Measurements from ENCODE around the gene CEACAM18.

CEACAM18 gene

DNA sequence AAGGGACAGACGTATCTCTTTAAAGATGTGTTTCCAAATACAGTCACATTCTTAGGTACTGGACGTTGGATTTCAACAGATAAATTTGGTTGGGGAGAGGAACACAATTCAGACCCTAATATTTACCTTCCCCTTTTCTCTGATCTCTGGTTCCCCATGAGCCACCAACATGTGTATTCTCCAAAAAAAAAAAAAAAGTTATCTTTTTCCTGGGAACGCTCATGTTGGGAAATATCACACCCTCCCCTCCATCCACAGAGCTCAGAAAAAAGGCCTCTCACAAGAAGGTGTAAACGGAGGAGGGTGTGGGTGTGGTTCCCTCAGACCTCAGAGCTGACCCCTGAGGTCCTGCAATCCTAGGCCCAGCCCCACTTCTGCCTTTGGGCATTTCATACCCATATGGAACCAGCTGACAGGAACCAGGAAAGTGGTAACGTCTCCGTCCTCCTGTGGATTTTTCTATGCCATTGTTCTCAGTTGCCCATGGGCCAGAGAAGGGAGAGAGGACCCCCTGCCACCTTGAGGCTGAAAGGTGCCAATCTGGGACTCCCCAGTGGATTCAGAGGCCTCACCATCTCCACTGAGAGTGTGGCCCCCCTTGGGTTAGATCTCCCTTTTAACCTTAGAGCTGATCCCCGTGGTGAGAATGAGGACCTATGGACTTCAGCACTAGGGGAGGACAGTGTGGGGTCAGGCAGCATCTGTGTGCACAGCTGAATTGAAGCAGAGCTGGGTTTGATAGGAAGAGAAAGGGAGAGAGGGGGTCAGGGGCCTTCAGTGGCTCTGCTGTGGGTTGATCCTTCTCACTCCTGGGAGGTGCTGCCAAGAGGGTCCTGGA is 31.7 kb downstream of the CEACAM18 start:
- DNase-seq (ENCODE audit: extremely low read depth, low read depth): no peak
- TF ChIP-seq CTCF (IDR thresholded peaks at IDR 0.05; ENCODE audit: low read depth, low read length): no peak

GRCh38 chr19:51511353-51511752 is 33.0 kb downstream of the CEACAM18 start:
- DNase-seq (ENCODE audit: extremely low read depth, low read depth): no peak
- no peak for TF ChIP-seq CTCF (IDR thresholded peaks at IDR 0.05; ENCODE audit: low read depth, low read length)

DNA sequence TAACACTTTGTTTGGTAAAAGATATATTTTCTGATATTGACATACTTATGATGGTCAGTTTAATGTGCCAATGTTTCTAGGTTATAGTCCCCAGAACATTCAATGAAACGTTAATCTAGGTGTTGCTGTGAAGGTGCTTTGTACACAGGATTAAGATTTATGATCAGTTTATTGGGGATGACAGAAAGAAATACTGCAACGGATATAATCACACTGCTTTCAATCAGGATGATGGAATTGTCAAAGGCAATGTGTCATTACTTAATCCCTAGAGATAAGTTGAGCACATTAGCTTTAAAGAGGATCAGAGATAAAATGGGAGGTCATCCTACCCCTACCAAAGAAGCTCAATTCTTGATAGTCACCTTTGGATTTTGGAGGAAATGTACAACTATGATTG is 35.6 kb downstream of the CEACAM18 start:
- DNase-seq (ENCODE audit: extremely low read depth, low read depth): no peak
- no peak for TF ChIP-seq CTCF (IDR thresholded peaks at IDR 0.05; ENCODE audit: low read depth, low read length)

GRCh38 chr19:51514866-51515481 is 36.6 kb downstream of the CEACAM18 start:
- DNase-seq (ENCODE audit: extremely low read depth, low read depth): peak; percentile 10
- peak; percentile 69 for TF ChIP-seq CTCF (IDR thresholded peaks at IDR 0.05; ENCODE audit: low read depth, low read length)

DNA sequence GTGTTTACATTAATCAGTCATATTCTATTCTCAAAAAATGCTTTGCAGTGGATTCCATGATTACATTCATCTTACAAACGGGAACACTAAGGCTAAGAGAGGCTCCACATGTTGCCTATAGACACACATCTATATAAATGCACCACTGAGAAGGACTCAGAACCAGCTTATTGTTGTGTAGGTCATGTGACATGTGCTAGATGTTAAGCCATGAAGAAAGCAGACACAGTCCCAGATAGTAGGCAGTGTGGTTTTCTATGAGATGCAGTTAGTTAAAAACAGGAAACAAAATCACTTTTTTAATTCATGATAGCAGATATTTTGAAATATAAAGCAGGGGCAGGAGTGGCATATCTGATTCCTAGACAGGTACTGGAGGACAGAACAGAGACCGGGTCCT is 42.4 kb downstream of the CEACAM18 start:
- no peak for DNase-seq (ENCODE audit: extremely low read depth, low read depth)
- no peak for TF ChIP-seq CTCF (IDR thresholded peaks at IDR 0.05; ENCODE audit: low read depth, low read length)

- no peak for DNase-seq (ENCODE audit: extremely low read depth, low read depth)
- TF ChIP-seq CTCF (IDR thresholded peaks at IDR 0.05; ENCODE audit: low read depth, low read length): no peak
These were observed 43.0 kb downstream of the CEACAM18 start for GRCh38 chr19:51521357-51521756.

- no peak for DNase-seq (ENCODE audit: extremely low read depth, low read depth)
- TF ChIP-seq CTCF (IDR thresholded peaks at IDR 0.05; ENCODE audit: low read depth, low read length): no peak
These were observed 43.4 kb downstream of the CEACAM18 start for GRCh38 chr19:51521781-51522180.
